OCI-LY7 (cell line): Measurements from ENCODE around the gene SHH.

ENCODE experiments used
- CTCF ChIP-seq: fragments of 200-600 bp; sonication (generic); conservative IDR thresholded peaks from 2 replicates; pipeline ENCODE4 v1.5.1; 2014; ENCODE audit warnings: mild to moderate bottlenecking, antibody characterized with exemption, low read length, moderate library complexity, mixed read lengths
- EZH2phosphoT487 ChIP-seq: fragments of 200-600 bp; sonication (generic); IDR thresholded peaks from 2 replicates; pipeline ENCODE4 v1.6.1; 2018; ENCODE audit warnings: low read depth, borderline replicate concordance, mild to moderate bottlenecking, mixed run types, antibody characterized with exemption, low read length, moderate library complexity, mixed read lengths

- no peak for TF ChIP-seq CTCF
- no peak for TF ChIP-seq EZH2phosphoT487
Observed at GRCh38 chr7:155800741-155801267, 11.5 kb downstream of the SHH start.
